Measurements from ENCODE around the gene SPAG5. TPM values are rescaled to one million over a fixed set of nuclear protein-coding genes. Genes with fewer than 3 reads are reported as not detected.

The SPAG5 gene
- total RNA-seq, 1 donor from 2014 or later: 15.6 TPM

DNA sequence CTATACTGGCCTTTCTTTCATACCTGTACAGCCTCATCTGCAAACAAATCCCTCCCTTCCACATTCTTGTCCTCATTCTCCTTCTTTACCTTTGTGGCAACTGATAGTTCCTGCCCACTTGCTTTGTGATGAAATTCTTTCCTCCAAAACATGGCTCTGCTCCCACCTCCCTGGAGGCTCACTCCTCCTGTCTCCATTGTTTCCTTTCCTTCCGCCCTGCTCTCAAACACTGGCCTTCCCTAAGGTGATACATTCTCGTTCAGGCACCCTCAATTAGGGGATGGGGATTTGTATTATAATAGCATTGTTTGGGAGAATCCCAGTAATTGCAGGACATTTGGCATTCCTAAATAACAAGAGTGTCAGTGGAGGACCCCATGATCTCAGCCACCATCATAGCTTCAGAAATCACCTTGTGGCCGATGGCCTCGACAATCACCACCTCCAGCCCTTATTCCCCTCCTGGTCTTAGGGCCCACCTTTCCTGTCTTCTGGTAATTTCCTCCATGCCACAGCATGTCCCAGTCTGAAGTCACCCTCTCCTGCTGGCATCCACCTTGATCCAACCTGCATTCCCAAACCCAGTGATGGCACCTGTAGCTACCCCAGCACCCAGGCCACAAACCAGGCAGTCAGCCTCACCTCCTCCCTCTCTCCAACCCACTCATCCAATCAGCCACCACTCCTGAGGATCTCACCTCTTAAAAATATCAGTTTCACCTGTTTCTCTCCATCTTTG is 54.3 kb downstream of the SPAG5 start:
- no peaks in the 10 kb centered on the region for H3K27me3 Mint-ChIP-seq (ENCODE audit: unreplicated experiment)
- no peak overlapping the region for H3K27ac Mint-ChIP-seq (ENCODE audit: unreplicated experiment)
- H3K36me3 Mint-ChIP-seq (ENCODE audit: unreplicated experiment): no peaks in the 10 kb centered on the region
- TF ChIP-seq, protein P1, sequence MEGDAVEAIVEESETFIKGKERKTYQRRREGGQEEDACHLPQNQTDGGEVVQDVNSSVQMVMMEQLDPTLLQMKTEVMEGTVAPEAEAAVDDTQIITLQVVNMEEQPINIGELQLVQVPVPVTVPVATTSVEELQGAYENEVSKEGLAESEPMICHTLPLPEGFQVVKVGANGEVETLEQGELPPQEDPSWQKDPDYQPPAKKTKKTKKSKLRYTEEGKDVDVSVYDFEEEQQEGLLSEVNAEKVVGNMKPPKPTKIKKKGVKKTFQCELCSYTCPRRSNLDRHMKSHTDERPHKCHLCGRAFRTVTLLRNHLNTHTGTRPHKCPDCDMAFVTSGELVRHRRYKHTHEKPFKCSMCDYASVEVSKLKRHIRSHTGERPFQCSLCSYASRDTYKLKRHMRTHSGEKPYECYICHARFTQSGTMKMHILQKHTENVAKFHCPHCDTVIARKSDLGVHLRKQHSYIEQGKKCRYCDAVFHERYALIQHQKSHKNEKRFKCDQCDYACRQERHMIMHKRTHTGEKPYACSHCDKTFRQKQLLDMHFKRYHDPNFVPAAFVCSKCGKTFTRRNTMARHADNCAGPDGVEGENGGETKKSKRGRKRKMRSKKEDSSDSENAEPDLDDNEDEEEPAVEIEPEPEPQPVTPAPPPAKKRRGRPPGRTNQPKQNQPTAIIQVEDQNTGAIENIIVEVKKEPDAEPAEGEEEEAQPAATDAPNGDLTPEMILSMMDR (IDR thresholded peaks at IDR 0.05): no peak
- no peak overlapping the region for H3K4me3 Mint-ChIP-seq (ENCODE audit: unreplicated experiment)
- H3K9me3 Mint-ChIP-seq (ENCODE audit: unreplicated experiment): no peaks in the 10 kb centered on the region
- DNase-seq (ENCODE audit: extremely low spot score, unreplicated experiment): no peak
- H3K4me1 Mint-ChIP-seq (ENCODE audit: unreplicated experiment): peaks cover 6% of the 10 kb centered on the region

DNA sequence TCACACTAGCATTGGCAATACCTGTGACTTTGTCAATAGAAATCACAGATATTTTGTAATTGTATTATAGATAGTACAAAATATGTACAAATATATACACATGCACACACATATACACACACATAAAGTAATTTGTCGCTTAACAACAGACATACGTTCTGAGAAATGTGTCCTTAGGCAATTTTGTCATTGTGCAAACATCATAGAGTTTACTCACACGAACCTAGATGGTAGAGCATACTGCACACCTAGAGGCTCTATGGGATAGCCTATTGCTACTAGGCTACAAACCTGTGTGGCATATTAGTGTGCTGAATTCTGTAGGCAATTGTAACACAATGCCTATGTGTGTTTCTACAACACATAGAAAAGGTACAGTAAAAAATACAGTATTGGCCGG is 57.4 kb downstream of the SPAG5 start:
- H3K4me1 Mint-ChIP-seq (ENCODE audit: unreplicated experiment): no peaks in the 10 kb centered on the region
- no peak for DNase-seq (ENCODE audit: extremely low spot score, unreplicated experiment)
- peaks cover 2% of the 10 kb centered on the region for H3K27me3 Mint-ChIP-seq (ENCODE audit: unreplicated experiment)
- H3K36me3 Mint-ChIP-seq (ENCODE audit: unreplicated experiment): no peaks in the 10 kb centered on the region
- H3K27ac Mint-ChIP-seq (ENCODE audit: unreplicated experiment): no peak overlapping the region
- H3K4me3 Mint-ChIP-seq (ENCODE audit: unreplicated experiment): no peak overlapping the region
- TF ChIP-seq, protein P1 (IDR thresholded peaks at IDR 0.05): no peak
- H3K9me3 Mint-ChIP-seq (ENCODE audit: unreplicated experiment): no peaks in the 10 kb centered on the region

DNA sequence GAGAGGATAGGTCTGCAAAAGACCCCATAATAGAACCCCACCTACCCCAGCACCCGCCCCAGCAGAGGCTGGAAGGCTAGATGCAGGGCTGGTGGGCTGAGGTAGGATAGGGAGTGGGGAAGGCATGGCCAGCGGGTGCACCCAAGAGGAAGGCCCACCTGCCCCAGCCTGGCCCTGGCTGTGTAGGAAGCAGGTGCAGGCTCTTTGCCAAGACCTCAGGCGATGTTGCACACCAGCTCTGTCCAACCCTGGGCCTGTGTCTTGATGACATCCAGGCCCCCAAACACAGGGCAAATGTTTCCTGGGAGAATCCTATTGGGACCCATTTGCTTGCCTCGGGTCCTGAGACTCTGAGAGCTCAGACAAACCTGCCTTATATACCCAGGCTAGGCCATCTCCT is 58.6 kb downstream of the SPAG5 start:
- H3K27ac Mint-ChIP-seq (ENCODE audit: unreplicated experiment): no peak overlapping the region
- H3K4me1 Mint-ChIP-seq (ENCODE audit: unreplicated experiment): no peaks in the 10 kb centered on the region
- no peak for DNase-seq (ENCODE audit: extremely low spot score, unreplicated experiment)
- TF ChIP-seq, protein P1 (IDR thresholded peaks at IDR 0.05): no peak
- H3K36me3 Mint-ChIP-seq (ENCODE audit: unreplicated experiment): no peaks in the 10 kb centered on the region
- peaks cover 2% of the 10 kb centered on the region for H3K27me3 Mint-ChIP-seq (ENCODE audit: unreplicated experiment)
- no peaks in the 10 kb centered on the region for H3K9me3 Mint-ChIP-seq (ENCODE audit: unreplicated experiment)
- no peak overlapping the region for H3K4me3 Mint-ChIP-seq (ENCODE audit: unreplicated experiment)

DNA sequence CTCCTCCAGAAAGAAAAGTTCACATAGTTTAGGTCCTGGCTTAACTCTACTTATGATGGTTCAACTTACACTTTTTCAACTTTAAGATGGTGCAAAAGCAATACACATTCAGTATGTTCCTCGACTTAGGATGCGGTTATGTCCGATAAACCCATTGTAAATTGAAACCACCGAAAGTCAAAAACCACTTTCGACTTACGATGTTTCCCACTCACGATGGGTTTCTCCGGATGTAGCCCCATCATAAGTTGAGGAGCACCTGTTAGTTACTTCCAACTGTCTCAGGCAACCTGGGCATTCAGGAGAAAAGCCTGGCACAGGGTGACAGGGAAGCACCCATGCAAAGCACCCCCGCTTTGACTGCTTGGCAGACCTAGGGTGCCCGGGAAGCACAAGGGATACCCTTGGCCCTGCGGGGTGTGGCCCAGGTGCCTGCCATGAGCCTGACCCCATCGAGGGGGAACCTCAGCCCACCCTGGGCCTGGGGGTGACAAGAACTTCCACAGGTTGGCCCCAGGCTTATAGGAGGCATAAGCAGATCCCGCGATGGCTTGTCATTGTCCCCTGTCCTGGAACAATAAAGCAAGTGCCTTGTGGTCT is 60.4 kb downstream of the SPAG5 start:
- Mint-ChIP-seq H3K4me3 (ENCODE audit: unreplicated experiment) (no peak overlapping the region), H3K36me3 (ENCODE audit: unreplicated experiment) (no peaks in the 10 kb centered on the region), H3K4me1 (ENCODE audit: unreplicated experiment) (peaks cover 1% of the 10 kb centered on the region), H3K27me3 (ENCODE audit: unreplicated experiment) (peaks cover 2% of the 10 kb centered on the region), H3K9me3 (ENCODE audit: unreplicated experiment) (no peaks in the 10 kb centered on the region), H3K27ac (ENCODE audit: unreplicated experiment) (no peak overlapping the region)
- TF ChIP-seq, protein P1 (IDR thresholded peaks at IDR 0.05): no peak
- no peak for DNase-seq (ENCODE audit: extremely low spot score, unreplicated experiment)

DNA sequence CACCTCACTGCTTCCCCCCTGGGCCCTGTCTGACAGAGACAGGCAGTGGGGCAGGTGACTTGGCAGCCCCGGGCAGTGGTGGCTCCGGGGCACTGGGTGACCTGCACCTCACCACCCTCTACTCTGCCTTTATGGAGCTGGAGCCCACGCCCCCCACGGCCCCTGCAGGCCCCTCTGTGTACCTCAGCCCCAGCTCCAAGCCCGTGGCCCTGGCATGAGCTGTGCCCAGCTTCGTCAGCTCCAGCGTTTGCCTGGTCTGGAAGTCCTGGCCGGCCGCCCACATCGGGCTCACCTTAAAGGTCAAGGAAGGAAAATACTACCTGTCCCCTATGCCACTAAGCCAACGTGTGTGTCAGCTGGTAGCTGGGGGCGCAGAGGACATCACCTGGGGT is 61.6 kb downstream of the SPAG5 start:
- no peak for DNase-seq (ENCODE audit: extremely low spot score, unreplicated experiment)
- H3K36me3 Mint-ChIP-seq (ENCODE audit: unreplicated experiment): no peaks in the 10 kb centered on the region
- TF ChIP-seq, protein P1 (IDR thresholded peaks at IDR 0.05): no peak
- H3K27ac Mint-ChIP-seq (ENCODE audit: unreplicated experiment): no peak overlapping the region
- peaks cover 2% of the 10 kb centered on the region for H3K27me3 Mint-ChIP-seq (ENCODE audit: unreplicated experiment)
- H3K4me3 Mint-ChIP-seq (ENCODE audit: unreplicated experiment): no peak overlapping the region
- no peaks in the 10 kb centered on the region for H3K9me3 Mint-ChIP-seq (ENCODE audit: unreplicated experiment)
- H3K4me1 Mint-ChIP-seq (ENCODE audit: unreplicated experiment): peaks cover 9% of the 10 kb centered on the region
